Measurements from ENCODE around the gene KAT8. TPM values are rescaled to one million over a fixed set of nuclear protein-coding genes. Genes with fewer than 3 reads are reported as not detected.

KAT8 gene
- total and polyA plus RNA-seq, 10 of the 15 experiments (the other 5 are each of a cell fraction or from before 2014, with no cell fraction given) = 5.5 to 55.8 (median 39.6) TPM

- in situ Hi-C loops (cut with MboI) = no loop called here
- Histone ChIP-seq H3K27ac (ENCODE audit: control insufficient read depth, insufficient read depth) (peak overlapping the region; percentile 89), H3K4me2 (ENCODE audit: control insufficient read depth, insufficient read depth) (peak overlapping the region; percentile 98; the same call in 1 of the 2 replicates), H3K4me1 (ENCODE audit: control insufficient read depth, insufficient read depth, low read length) (peaks cover 3% of the 10 kb centered on the region; the same call in 1 of the 2 replicates), H3K27me3 (replicated peaks in 1 of 2; ENCODE audit: control insufficient read depth in 2 of 2, insufficient read depth in 2 of 2, low read length in 1 of 2) (no peaks in the 10 kb centered on the region), H3K4me3 (peak overlapping the region; percentile 86), H4K20me1 (ENCODE audit: control insufficient read depth, insufficient read depth) (no peaks in the 10 kb centered on the region), H2AFZ (ENCODE audit: control insufficient read depth, low read depth, low read length) (peak overlapping the region; percentile 27), H3K9ac (ENCODE audit: control insufficient read depth, insufficient read depth, low read length) (peak overlapping the region; percentile 90), H3K9me3 (replicated peaks; ENCODE audit: control insufficient read depth, insufficient read depth, low read length) (no peaks in the 10 kb centered on the region), H3K36me3 (ENCODE audit: control insufficient read depth in 2 of 2, insufficient read depth in 2 of 2, low read length in 1 of 2) (peaks cover 8% of the 10 kb centered on the region in 2 experiments; a peak in 3 of 4 replicates), H3K79me2 (ENCODE audit: control insufficient read depth, insufficient read depth, low read length) (peaks cover 52% of the 10 kb centered on the region)
- FAIRE-seq (no peak), DNase-seq (ENCODE audit: low read depth, low spot score) (peak; percentile 51), ATAC-seq (peak; percentile 76)
- ChIA-PET RAD21 (ENCODE audit: unreplicated experiment) (interaction anchor here (0.6 to 1.9 kb wide), 17 partner anchors 19 to 796 kb away, joined by 3 to 16 read pairs (median 6); partner anchors contain the start of genes ARMC5, FUS, HSD3B7 and KAT8), CTCF (interaction anchor here (0.8 to 2.4 kb wide), 11 partner anchors 23 to 795 kb away, joined by 3 to 15 read pairs (median 3); partner anchors contain the start of gene HSD3B7), POLR2A (interaction anchor here (0.5 to 4.2 kb wide), 17 partner anchors 8 to 597 kb away, joined by 3 to 21 read pairs (median 5); partner anchors contain the start of genes ARMC5, BCKDK, KAT8 and SETD1A), SMC1A (ENCODE audit: uncharacterized antibody, unreplicated experiment) (interaction anchor here (0.6 to 2.8 kb wide), 11 partner anchors 11 to 387 kb away, joined by 3 to 10 read pairs (median 5); partner anchors contain the start of genes FUS, HSD3B7, ITGAX and KAT8)
- no TSS peak for BruUV-seq (replicated peaks)
- WGBS (ENCODE audit: insufficient coverage, insufficient replicate concordance, low lambda C conversion rate, missing lambda C conversion rate) = under 1% methylated on average over 66 of the region's 83 CpGs
- intact Hi-C loops (cut with micrococcal nuclease; ENCODE audit: unreplicated experiment) = loop anchor here (5.0 to 10.0 kb wide), 2 partner anchors 69 to 79 kb away; no protein-coding TSS in a partner anchor
- TF ChIP-seq STAT3 (IDR thresholded peaks at IDR 0.05; ENCODE audit: low read depth, low read length) (no peak), IRF5 (IDR thresholded peaks at IDR 0.05; ENCODE audit: borderline replicate concordance) (no peak), PAX5 (IDR thresholded peaks at IDR 0.05; ENCODE audit: borderline replicate concordance, low read depth, low read length) (peak; percentile 10; the same call in 1 of the 2 replicates), RCOR1 (conservative IDR thresholded peaks at IDR 0.05; ENCODE audit: low read depth, low read length) (0 out of 2 replicates have a peak, but pooled peaks have one; percentile 14), SPI1 (IDR thresholded peaks at IDR 0.05; ENCODE audit: borderline replicate concordance, insufficient read depth, low read depth, low read length) (peak; percentile 57; the same call in 1 of the 2 replicates), MYB (IDR thresholded peaks at IDR 0.05; ENCODE audit: borderline replicate concordance, low read depth, low read length) (no peak), HDGF (IDR thresholded peaks at IDR 0.05) (no peak), ESRRA (IDR thresholded peaks at IDR 0.05; ENCODE audit: low read length) (0 out of 2 replicates have a peak, but pooled peaks have one; percentile 21), CBFB (IDR thresholded peaks at IDR 0.05; ENCODE audit: low read depth) (0 out of 2 replicates have a peak, but pooled peaks have one; percentile 39), RUNX3 (IDR thresholded peaks at IDR 0.05; ENCODE audit: low read length) (peak; percentile 76), BHLHE40 (IDR thresholded peaks at IDR 0.05; ENCODE audit: borderline replicate concordance in 1 of 2, low read depth in 2 of 2, low read length in 1 of 2) (peak; percentile 22 to 76; a peak in 2 of 4 replicates), TCF7 (IDR thresholded peaks at IDR 0.05; ENCODE audit: borderline replicate concordance) (no peak), BACH1 (IDR thresholded peaks at IDR 0.05; ENCODE audit: borderline replicate concordance) (peak; percentile 81; the same call in 1 of the 2 replicates), RBBP5 (conservative IDR thresholded peaks at IDR 0.05) (0 out of 2 replicates have a peak, but pooled peaks have one; percentile 22), ZNF217 (IDR thresholded peaks at IDR 0.05) (peak; percentile 80), ZNF384 (IDR thresholded peaks at IDR 0.05; ENCODE audit: borderline replicate concordance, low read depth, low read length) (no peak), SUZ12 (IDR thresholded peaks at IDR 0.05; ENCODE audit: unreplicated experiment) (no peak), ELK1 (IDR thresholded peaks at IDR 0.05; ENCODE audit: low read depth, low read length) (0 out of 2 replicates have a peak, but pooled peaks have one; percentile 9), STAT1 (conservative IDR thresholded peaks at IDR 0.05) (0 out of 2 replicates have a peak, but pooled peaks have one; percentile 13), IKZF2 (IDR thresholded peaks at IDR 0.05) (peak in 1 of 2 experiments; percentile 10; a peak in 1 of 4 replicates), SREBF1 (IDR thresholded peaks at IDR 0.05; ENCODE audit: low read length) (no peak), RELA (IDR thresholded peaks at IDR 0.05; ENCODE audit: borderline replicate concordance, partially characterized antibody) (no peak)
Measured at GRCh38 chr16:31073142-31073969, 44.1 kb upstream of the KAT8 start.

Measured in GM12878 (cell line).